Measurements from ENCODE around the gene VGLL4. TPM values are rescaled to one million over a fixed set of nuclear protein-coding genes. Genes with fewer than 3 reads are reported as not detected.
A peak's percentile ranks its signal among the peaks of the same experiment; 100 is the strongest.

VGLL4 gene
- total RNA-seq, 4 donors from 2014 or later, result 79.3 to 144 (median 143) TPM

DNA sequence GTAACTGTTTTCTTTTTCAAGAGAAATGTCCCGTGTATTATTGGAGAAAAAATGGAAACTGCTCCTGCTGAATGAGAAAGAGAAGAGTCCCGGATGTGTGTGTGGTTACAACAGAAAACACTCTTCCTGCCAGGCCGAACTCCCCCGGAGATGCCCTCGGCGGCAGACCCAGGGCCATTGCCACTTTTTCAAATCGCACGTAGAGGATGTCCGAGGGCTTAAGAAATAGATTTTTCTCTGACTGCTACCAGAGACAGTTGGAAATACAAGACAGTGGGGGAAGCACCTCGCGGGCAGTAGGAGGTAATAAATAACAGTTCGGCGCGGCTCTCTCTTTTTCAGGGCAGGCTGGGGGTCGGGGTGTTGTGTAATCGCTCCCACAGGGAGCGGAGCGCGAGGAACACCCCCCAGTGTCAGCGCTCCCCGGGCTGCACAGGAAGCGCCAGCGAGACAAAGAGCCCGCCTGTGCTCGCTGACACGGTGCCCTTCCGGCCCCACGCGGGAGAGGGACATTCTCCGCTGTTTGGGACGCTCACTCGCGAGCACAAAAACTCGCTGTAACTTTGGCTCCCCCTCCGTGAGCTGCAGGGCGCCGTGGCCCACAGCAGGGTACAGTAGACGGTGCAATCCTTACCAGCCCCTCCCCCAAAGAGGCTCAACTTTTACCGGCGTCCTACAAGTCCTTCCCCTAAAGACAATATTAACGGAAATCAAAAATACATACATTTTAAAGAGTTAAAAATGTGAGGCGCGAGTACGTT, 1.1 kb downstream of the VGLL4 start:
- Histone ChIP-seq H3K27ac (peak overlapping the region; percentile 89 to 99), H3K4me1 (peaks cover 11 to 26% of the 10 kb centered on the region in 2 donors), H3K9me3 (no peaks in the 10 kb centered on the region), H3K4me3 (peak overlapping the region; percentile 72 to 79), H3K36me3 (no peaks in the 10 kb centered on the region), H3K27me3 (no peaks in the 10 kb centered on the region)
- peak in 1 of 2 donors; percentile 39 for TF ChIP-seq POLR2A (IDR thresholded peaks at IDR 0.05)
- TF ChIP-seq, protein P1, sequence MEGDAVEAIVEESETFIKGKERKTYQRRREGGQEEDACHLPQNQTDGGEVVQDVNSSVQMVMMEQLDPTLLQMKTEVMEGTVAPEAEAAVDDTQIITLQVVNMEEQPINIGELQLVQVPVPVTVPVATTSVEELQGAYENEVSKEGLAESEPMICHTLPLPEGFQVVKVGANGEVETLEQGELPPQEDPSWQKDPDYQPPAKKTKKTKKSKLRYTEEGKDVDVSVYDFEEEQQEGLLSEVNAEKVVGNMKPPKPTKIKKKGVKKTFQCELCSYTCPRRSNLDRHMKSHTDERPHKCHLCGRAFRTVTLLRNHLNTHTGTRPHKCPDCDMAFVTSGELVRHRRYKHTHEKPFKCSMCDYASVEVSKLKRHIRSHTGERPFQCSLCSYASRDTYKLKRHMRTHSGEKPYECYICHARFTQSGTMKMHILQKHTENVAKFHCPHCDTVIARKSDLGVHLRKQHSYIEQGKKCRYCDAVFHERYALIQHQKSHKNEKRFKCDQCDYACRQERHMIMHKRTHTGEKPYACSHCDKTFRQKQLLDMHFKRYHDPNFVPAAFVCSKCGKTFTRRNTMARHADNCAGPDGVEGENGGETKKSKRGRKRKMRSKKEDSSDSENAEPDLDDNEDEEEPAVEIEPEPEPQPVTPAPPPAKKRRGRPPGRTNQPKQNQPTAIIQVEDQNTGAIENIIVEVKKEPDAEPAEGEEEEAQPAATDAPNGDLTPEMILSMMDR (IDR thresholded peaks at IDR 0.05), result peak in 1 of 4 experiments; percentile 28
- DNase-seq, result peak; percentile 79 to 81
- intact Hi-C loops (cut with DNase I; ENCODE audit: low total_unique reads), result no loop called here

DNA sequence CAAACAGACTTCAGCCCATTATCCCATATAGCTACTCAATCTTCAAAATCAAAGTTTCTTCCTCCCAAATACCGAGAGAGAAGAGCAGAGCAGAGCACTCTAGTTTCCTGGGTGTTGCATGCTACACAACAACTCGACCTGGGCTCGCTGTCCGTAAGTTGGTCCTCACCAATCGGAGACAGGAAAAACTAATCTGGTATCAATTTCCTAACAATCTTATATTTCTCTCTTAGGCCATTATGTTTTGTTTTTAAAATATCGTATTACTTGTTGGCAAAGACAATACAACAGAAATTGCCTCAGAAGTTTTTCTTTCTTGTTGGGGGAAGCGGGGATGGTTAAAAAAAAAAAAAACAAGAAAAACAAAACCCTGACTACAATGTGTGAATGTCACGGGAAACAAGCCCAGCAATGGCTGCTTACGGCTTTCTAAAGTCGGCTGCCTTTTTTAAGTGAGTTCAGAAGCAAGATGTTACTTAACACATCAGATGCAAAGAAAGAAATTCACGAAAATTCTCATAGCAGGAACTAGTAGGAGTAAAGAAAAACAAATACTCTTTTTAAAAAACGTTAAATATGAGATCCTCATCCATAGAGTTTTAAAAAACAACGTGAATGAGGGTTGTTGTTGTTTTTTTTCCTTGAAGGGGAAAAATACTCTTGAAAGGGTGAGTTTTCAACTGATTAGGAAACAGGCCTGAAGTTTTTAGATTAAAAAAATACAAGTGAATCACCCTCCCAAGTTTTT, 1.9 kb downstream of the VGLL4 start:
- intact Hi-C loops (cut with DNase I; ENCODE audit: low total_unique reads), result no loop called here
- Histone ChIP-seq H3K4me3 (peak overlapping the region; percentile 72 to 79), H3K27me3 (no peaks in the 10 kb centered on the region), H3K9me3 (no peaks in the 10 kb centered on the region), H3K4me1 (peaks cover 11 to 26% of the 10 kb centered on the region in 2 donors), H3K36me3 (no peaks in the 10 kb centered on the region), H3K27ac (peak overlapping the region; percentile 89 to 99)
- TF ChIP-seq, protein P1 (IDR thresholded peaks at IDR 0.05), result no peak
- TF ChIP-seq POLR2A (IDR thresholded peaks at IDR 0.05), result no peak
- no peak for DNase-seq

DNA sequence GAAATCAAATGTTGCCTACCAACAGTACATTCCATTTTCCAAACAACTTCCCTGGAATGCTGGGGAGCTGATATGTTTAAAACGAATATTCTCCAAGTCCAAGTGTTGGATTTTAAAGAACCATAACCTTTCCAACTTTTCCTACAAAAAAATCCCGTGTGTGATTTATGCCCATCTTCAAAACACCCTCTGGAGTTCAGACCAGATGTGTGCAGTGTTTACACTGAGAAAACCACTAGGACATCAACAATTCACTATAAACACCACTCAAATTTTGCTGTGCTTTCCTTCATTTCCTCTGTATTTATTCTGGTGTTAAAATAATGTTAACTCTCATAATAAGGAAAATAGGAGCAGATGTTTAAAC, 2.4 kb downstream of the VGLL4 start:
- DNase-seq, result no peak
- TF ChIP-seq POLR2A (IDR thresholded peaks at IDR 0.05), result no peak
- TF ChIP-seq, protein P1 (IDR thresholded peaks at IDR 0.05), result peak in 1 of 4 experiments; percentile 11
- intact Hi-C loops (cut with DNase I; ENCODE audit: low total_unique reads), result no loop called here
- Histone ChIP-seq H3K27ac (peak overlapping the region; percentile 89 to 99), H3K4me1 (peaks cover 15 to 30% of the 10 kb centered on the region in 2 donors), H3K4me3 (peak overlapping the region; percentile 72 to 79), H3K9me3 (no peaks in the 10 kb centered on the region), H3K36me3 (no peaks in the 10 kb centered on the region), H3K27me3 (no peaks in the 10 kb centered on the region)

DNA sequence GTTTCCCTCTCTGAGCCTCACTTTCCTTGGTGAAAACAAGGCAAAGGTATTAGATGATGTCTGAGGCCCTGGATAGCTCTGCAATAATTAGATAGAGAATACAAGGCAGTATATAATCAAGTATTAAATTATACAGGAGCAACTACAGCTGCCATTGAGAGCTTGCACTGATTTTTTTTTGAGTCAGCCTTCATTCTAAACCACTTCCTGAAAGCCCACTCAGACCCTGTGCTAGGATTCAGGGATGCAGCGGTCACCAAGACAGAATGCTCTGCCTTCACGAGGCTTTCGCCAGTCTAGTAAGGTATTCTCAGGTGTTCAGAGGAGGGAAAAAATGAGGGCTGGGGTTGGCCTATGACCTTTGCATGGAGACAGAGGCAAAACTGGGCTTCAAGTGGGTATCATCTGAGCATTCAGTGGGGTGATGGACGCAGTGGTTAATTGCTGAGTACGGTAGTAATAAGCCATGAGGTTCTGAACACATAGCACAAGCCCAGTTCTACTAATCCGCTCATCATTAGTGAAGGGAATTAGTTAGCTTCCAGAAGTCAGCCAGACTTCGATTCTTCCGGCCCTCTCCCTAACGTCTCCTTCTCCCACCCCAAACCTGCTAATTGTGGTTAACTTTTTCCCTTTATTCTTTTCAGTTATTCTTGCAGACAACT, 3.6 kb downstream of the VGLL4 start:
- no peaks in the 10 kb centered on the region for H3K36me3 ChIP-seq
- intact Hi-C loops (cut with DNase I; ENCODE audit: low total_unique reads), result no loop called here
- no peaks in the 10 kb centered on the region for H3K9me3 ChIP-seq
- H3K4me1 ChIP-seq, result peaks cover 19 to 35% of the 10 kb centered on the region in 2 donors
- H3K4me3 ChIP-seq, result peak overlapping the region in 1 of 2 donors; percentile 79
- no peak for TF ChIP-seq POLR2A (IDR thresholded peaks at IDR 0.05)
- TF ChIP-seq, protein P1 (IDR thresholded peaks at IDR 0.05), result no peak
- H3K27ac ChIP-seq, result peak overlapping the region; percentile 89 to 99
- DNase-seq, result no peak
- H3K27me3 ChIP-seq, result no peaks in the 10 kb centered on the region
